C4-2B (cell line): Measurements from ENCODE around the gene XPNPEP1.

Experiments
- H3K27ac ChIP-seq: fragments of 450-650 bp; 2 replicates; pipeline ENCODE4 v1.5.1; 2017
- ZFX ChIP-seq: fragments of 450-650 bp; IDR thresholded peaks from 2 replicates; pipeline ENCODE4 v1.6.1; 2017
- TF ChIP-seq, protein P1 (sequence below): fragments of 450-650 bp; conservative IDR thresholded peaks from 2 replicates; pipeline ENCODE4 v1.5.1; 2017; ENCODE audit warnings: mild to moderate bottlenecking

Gene XPNPEP1

DNA sequence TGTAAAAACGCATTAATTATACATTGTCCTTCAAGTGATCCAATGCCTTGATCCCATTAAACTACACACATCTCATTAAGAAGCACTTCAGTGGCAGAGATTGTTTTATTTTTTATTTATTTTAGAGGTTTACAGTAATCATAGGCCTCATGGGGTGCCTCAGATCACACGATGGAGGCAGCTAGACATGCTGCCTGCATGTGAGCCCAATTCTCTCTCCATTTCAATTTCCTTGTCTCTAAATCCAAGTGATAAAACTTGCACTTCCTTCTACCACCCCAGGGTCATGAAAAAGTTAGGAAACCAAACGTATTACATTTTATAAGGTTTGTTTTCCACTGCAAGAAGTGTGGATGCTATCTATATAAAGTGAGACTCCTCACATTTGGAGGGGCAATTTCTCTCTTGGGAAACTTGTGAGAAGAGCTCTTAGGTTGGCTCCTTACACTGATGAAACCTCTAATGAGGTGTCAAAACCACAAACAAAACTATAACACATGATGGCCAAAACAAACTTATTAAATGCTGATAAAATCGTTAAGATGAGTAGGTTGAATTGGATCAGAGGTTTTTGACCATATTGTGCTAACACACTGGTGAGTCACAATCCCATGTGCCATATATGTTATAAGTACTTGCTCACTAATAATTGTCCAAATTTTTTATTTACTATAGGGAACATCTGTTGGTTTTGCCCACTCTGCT lies 22.3 kb upstream of the XPNPEP1 start:
- H3K27ac ChIP-seq = no peak overlapping the region
- TF ChIP-seq ZFX = no peak
- TF ChIP-seq, protein P1, sequence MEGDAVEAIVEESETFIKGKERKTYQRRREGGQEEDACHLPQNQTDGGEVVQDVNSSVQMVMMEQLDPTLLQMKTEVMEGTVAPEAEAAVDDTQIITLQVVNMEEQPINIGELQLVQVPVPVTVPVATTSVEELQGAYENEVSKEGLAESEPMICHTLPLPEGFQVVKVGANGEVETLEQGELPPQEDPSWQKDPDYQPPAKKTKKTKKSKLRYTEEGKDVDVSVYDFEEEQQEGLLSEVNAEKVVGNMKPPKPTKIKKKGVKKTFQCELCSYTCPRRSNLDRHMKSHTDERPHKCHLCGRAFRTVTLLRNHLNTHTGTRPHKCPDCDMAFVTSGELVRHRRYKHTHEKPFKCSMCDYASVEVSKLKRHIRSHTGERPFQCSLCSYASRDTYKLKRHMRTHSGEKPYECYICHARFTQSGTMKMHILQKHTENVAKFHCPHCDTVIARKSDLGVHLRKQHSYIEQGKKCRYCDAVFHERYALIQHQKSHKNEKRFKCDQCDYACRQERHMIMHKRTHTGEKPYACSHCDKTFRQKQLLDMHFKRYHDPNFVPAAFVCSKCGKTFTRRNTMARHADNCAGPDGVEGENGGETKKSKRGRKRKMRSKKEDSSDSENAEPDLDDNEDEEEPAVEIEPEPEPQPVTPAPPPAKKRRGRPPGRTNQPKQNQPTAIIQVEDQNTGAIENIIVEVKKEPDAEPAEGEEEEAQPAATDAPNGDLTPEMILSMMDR = no peak

DNA sequence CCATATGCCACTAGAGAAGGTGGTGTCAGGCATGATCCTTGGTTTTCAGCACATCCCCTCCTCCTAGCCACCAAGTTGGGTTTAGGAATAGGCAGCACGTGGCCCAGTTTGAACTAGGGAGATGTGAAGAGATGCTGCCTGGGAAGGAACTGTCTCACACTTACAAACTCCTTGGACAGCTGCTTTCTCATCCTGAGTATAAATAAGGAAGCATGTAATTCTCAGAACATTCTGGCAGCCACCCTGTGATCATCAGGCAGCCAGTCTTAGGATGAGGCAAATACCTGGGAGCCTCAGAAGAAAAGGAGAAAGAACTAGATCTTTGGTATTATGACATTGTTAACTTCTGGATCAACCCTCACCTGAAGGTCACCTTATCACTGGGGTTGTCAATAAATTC lies 21.3 kb upstream of the XPNPEP1 start:
- TF ChIP-seq ZFX = no peak
- TF ChIP-seq, protein P1 = no peak
- no peak overlapping the region for H3K27ac ChIP-seq

DNA sequence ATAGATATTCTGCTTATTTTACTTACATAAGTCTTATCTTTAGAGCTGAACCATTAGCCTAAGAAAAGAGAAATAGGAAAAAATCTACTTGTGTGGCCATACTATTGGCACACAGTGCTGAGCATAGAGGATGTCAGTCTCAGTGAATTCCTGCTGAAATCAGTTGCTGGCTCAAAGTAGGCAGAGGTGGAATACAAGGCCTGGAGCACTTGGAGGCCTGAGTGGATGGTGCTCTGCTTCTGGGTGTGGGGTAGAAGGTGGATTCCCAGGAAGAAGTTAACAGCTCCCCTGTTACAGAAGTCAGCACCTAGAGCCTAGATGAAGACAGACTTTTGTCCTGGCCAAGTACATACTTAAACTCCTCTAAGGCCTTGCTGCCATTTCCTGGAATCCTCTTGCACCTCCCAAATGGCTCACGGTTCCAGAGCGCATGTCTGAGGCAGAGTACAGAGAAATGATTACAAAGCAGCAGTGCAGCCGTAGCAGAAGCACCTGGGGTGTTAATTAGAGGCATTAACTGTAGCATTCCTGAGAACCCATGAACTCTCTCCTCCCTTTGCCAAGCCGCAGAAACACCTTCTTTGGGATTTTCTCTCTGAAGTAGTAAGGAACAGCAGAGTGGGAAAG lies 18.0 kb upstream of the XPNPEP1 start:
- no peak overlapping the region for H3K27ac ChIP-seq
- no peak for TF ChIP-seq ZFX
- TF ChIP-seq, protein P1 = no peak

DNA sequence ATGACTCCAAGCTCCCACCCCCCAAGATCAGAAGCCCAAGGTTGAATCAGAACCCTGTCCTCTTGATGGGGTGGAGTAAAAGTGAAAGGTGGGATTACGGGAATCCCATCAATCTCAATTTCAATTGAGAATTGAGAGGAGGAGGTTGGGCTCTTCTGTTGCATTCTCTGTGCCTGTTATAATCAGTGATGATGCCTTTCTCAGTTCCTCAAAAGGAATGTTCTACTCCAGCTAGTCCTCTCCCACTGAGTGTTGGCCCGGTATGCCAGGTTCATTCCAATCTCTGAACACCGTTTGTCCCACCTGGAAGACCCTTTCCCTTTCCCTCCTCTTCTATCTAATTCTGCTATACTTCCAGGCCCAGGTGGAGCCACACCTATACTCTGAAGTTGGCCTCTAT lies 17.2 kb upstream of the XPNPEP1 start:
- TF ChIP-seq, protein P1 = no peak
- no peak for TF ChIP-seq ZFX
- H3K27ac ChIP-seq = no peak overlapping the region

DNA sequence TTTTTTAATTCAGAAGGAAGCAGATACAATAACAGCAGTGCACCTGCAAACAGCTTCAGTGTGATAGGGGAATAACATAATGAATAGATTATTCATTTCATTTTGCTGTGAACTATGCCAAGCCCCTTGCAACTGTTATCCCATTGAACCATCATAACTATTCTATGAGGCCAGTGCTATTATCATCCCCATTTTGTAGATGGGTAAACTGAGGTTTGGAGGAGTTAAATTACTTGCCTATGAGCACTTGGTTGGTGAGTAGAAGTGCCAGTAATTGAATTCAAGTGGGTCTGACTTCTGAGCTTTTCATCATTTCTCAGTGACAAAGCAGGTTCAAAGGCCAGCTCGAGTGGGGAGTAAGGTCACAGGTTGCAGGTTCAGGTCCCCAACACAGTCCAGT lies 16.8 kb upstream of the XPNPEP1 start:
- H3K27ac ChIP-seq = no peak overlapping the region
- TF ChIP-seq, protein P1 = no peak
- no peak for TF ChIP-seq ZFX

DNA sequence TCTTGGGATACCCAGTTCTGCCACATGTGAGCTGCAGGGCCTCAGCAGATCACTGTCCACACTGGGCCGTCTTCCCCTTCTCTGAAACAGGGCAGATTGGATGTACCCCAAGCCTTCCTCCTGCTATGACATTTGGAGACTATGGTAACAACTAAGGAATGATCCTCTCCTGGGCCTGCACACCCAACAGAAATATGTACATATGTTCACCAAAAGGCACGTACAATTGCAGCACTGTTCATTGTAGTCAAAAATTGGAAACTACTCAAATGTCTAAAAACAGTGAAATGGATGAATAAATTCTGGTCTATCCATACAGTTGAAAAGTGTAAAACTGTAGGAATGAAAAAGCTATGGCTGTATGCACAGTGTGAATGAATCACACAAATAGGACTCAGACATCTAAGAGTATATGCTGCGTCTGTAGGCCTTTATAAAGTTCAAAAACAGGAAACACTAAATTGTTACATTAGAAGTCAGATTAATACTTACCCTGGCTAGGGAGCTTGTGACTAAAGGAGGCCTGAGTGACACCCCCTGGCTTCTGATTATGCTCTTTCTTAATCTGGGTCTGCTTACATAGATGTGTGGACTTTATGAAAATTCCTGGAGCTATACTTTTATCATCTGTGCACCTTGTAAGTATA lies 16.1 kb upstream of the XPNPEP1 start:
- H3K27ac ChIP-seq = no peak overlapping the region
- TF ChIP-seq ZFX = no peak
- TF ChIP-seq, protein P1 = no peak

DNA sequence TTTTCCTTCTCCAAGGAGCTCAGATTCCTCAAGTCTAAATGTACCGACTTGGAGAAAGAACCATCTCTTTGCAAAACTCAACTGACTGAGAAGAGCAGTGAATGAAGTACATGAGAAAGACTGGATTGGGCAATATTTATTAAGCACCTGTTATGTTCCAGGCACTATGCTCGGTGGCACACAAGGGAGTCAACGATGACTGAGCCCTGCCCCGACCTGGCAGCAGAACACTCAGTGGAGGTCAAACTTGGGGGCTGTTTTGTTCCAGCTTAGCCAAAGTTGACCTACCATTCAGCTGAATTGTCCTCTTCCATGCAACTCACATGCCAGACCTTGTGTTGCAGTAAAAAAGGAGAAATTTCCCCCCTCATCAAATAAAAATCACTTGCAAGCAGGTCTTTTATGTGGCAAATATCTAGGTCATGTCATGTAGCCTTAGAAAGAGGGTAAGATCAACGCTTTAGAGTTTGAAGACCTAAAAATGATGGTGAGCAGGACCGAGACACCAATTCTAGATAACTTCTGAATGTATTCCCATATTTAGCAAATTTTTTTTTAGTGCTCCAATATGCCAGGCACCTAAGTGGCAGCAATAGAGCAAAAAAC lies 14.3 kb upstream of the XPNPEP1 start:
- TF ChIP-seq, protein P1 = no peak
- TF ChIP-seq ZFX = no peak
- H3K27ac ChIP-seq = no peak overlapping the region
